OCI-LY7 (cell line): ENCODE data around the gene IL17RD.

Experiments
- EZH2phosphoT487 ChIP-seq: fragments of 200-600 bp; sonication (generic); IDR thresholded peaks from 2 replicates; pipeline ENCODE4 v1.6.1; 2018; ENCODE audit warnings: low read depth, borderline replicate concordance, mild to moderate bottlenecking, mixed run types, antibody characterized with exemption, low read length, moderate library complexity, mixed read lengths
- TF ChIP-seq, protein P1 (sequence below): fragments of 200-600 bp; sonication (generic); conservative IDR thresholded peaks from 2 replicates; pipeline ENCODE4 v1.5.1; 2014; ENCODE audit warnings: mild to moderate bottlenecking, antibody characterized with exemption, low read length, moderate library complexity, mixed read lengths

- TF ChIP-seq, protein P1, sequence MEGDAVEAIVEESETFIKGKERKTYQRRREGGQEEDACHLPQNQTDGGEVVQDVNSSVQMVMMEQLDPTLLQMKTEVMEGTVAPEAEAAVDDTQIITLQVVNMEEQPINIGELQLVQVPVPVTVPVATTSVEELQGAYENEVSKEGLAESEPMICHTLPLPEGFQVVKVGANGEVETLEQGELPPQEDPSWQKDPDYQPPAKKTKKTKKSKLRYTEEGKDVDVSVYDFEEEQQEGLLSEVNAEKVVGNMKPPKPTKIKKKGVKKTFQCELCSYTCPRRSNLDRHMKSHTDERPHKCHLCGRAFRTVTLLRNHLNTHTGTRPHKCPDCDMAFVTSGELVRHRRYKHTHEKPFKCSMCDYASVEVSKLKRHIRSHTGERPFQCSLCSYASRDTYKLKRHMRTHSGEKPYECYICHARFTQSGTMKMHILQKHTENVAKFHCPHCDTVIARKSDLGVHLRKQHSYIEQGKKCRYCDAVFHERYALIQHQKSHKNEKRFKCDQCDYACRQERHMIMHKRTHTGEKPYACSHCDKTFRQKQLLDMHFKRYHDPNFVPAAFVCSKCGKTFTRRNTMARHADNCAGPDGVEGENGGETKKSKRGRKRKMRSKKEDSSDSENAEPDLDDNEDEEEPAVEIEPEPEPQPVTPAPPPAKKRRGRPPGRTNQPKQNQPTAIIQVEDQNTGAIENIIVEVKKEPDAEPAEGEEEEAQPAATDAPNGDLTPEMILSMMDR = no peak
- TF ChIP-seq EZH2phosphoT487 = no peak
Measured at GRCh38 chr3:57116501-57116900, 48.7 kb downstream of the IL17RD start.
